OCI-M2 (cell line): Measurements from ENCODE around the gene ZNF142.

Source experiments
- DNase-seq: peaks from one replicate; lab custom pipeline; 2025; ENCODE audit not compliant: unreplicated experiment; lab: John Stamatoyannopoulos, UW

ZNF142 gene

GRCh38 chr2:218659258-218659987 is at the start of gene ZNF142, which contains the start of gene BCS1L:
TSS of gene ZNF142 (minus strand) at chr2:218659623. CDS start at chr2:218656429, 3,194 bp downstream.
TSS of gene BCS1L (plus strand) at chr2:218659683. CDS start at chr2:218660988, 1,305 bp downstream.
- DNase-seq, result peak; percentile 53

DNA sequence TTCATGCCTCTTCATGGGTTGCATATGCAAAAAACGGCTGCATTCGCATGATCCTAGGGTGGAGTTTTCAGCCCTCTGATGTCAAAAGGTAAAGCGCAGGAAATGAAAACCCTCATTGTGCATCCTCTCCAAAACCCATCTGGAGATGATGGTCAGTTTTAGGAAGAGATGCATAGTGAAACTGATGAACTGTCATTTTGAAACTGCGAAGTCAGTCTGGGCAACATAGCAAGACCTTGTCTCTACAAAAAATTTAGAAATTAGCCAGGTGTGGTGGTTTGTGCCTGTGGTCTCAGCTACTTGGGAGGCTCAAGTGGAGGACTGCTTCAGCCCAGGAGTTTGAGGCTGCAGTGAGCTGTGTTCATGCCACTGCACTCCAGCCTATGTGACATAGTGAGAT is 48.7 kb upstream of the ZNF142 start:
- DNase-seq, result no peak

DNA sequence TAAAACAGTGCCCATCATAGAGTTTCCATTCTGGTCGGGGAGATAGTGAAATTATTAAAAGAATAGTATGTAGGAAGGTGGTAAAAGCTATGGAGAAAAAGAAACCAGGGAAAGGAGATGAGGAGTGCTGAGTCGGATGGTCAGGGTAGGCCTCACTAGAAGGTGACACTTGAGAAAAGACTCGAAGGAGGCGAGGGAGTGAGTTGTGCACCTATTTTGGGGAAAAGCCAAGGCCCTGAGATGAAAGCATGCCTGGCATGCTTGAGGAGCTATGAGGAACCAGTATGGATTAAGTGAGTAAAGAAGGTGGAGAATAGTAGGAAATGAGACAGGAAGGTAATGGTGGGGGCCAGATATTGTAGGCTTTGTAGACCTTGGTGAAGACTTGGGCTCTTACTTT is 43.9 kb upstream of the ZNF142 start:
- DNase-seq, result no peak

- DNase-seq, result no peak
Observed at GRCh38 chr2:218701806-218702205, 42.4 kb upstream of the ZNF142 start.

GRCh38 chr2:218698885-218699284 is 39.5 kb upstream of the ZNF142 start:
- DNase-seq, result no peak

DNA sequence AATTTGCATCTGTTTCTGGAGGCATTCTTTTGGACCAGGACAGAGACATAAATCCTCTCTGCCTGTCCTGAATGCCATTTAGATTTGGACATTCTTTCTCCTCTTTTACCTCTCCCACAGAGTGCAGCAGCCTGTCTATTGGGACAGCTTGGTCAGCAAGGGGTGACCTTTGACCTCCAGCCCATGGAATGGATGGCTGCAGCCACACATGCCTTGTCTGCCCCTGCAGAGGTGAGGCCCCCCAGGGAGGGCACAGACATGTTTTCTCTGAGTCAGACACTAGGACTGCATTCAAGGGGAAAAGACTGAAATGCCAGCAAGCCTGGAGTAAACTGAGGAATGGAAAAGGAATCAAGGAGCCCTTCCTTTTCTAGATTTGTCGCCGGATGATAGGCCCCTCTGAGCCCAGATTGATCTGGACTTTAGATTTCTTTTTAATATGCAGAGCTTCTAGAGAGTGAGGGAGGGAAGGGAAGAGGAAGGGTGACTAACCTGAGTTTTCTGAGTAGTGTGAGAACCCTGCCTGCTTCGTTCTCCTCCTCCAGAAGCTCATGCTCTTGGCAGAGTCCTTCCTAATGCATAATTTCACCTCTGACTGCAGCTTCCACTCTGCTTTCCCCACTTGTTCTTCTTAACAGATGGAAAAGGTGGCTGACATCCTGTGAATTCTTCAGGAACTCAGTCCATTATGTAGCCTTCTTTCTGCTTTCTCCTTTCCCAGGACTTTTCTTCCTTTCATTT is 35.2 kb upstream of the ZNF142 start:
- DNase-seq, result no peak

DNA sequence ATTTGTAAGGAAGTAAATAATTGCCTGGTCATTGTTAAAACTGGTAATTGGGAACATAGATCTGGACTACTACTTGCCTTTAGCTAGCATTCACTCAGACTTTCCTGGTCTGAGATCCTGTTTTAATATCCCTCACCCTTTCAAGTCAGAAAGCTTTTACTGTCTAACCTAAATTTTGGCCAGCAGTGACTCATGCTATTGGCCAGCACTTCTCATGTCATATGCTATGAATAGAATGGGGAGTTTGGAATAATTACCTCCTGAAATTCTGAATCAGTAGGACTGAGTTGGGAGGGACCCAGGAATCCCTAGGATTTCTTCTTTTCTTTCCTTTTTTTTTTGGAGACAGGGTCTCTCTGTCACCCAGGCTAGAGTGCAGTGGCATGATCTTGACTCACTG is 31.8 kb upstream of the ZNF142 start:
- DNase-seq, result no peak

- DNase-seq, result peak; percentile 14
Observed at GRCh38 chr2:218687400-218688060, 28.1 kb upstream of the ZNF142 start.

DNA sequence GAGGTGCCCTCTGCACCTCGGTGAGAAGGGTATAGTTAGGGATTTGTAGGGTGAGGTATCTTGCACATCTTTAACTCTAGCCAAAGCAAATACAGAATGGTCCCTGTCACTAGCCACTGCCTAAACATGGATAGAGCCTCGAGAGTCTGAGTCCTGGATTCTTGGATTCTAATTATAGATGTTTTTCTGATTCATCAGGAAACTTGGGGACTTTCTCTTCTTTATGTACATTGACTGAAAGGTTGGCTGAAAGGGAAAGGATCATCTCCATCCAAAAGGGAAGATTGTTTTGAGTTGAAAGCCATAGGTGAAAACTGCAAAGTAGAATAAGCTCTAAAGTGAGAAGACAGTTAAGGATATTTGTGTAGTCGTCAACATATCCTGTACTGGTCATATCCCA is 20.6 kb upstream of the ZNF142 start:
- DNase-seq, result no peak

DNA sequence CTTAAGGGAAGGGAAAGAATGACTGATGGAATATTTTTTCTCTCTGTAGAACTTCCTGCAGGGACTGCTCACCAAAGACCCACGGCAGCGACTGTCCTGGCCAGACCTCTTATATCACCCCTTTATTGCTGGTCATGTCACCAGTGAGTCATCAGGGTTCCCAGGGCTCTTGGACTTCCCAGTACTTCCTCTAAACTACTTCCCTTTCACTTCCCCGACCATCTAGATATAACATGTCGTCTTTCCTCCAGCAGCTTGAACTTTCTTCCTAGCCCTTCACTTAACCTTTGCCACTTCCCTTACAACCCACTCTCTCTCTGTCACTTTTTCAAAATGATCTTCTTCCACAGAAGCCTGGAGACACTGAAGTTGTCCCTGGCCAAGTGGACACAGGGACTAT is 19.7 kb upstream of the ZNF142 start:
- no peak for DNase-seq

DNA sequence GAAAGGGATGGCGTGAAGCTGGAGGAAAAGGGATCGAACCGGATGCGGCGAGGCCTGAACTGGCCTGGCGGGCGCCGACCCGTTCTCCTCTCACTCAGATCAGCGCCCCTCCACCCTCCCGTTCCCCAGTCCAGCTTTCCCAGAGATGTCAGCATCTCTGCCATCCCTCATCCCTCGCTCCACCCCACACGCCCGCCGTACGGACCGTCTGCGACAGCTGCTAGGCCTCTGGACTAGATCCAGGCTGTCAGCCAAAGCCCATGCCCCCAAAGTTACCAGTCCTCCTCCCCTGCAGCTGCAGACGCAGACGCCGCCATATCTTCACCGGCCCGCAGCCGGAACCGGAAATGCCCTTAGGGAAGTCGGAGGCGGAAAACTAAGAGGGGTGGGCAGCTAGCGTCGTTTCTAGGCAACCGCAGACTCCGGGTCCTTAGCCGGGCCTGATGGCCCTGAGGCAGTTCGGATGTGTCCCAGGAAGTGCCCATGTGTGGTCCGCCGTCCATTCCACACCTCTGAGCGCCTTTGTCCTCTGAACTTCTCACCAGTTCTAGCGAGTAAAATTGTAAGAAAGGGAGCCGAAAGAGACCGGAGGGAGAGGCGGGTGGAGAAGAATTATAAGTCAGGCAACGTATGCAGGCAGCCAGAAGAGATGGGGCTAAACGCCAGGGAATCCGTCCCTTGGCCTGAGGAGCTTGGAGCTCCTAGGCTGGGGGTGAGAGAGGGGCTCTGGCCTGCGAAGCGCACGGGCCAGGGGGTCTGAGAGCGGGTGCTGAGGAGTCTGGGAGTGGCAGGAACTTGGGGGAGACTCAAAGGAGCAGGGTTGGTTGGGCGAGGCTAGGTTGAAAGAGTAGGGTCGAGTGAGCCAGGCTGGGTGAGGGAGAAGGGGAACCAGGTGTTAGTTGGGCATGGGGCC is 12.5 kb upstream of the ZNF142 start, which contains the start of the genes RNF25 and STK36:
Gene RNF25, minus strand, starts transcription at position 349 of the 913 bp plus-strand sequence. Its CDS starts 32 bp downstream, at position 317.
Gene STK36, plus strand, starts transcription at position 433 of the 913 bp plus-strand sequence. CDS start 744 bp downstream, outside the sequence.
- peak; percentile 31 for DNase-seq

DNA sequence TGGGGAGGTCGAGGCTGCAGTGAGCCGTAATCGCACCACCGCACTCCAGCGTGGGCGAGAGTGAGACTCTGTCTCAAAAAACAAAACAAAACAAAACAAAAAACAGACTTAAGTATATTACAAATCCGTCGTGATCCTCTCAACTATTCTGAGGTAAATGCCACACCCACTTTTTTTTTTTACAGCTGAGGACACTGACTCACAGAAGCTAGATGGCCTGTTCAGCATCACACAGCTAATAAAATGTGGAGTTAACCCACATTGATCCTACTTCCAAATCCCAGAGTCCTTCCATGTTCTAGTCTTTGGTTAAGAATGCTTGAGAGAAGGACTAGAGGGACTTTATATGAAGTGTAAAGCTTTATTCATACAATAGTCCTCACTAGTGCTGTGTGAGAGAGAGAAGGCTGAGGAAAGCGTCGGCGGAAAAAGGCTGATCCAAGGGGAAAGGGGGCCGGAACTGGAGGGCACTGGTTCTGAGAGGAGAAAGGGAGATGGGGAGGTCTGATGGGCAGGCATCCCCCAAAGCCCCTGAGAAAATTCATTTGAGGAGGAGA is 11.8 kb upstream of the ZNF142 start:
- no peak for DNase-seq

GRCh38 chr2:218664653-218665052 is 5.2 kb upstream of the ZNF142 start:
- DNase-seq, result no peak

DNA sequence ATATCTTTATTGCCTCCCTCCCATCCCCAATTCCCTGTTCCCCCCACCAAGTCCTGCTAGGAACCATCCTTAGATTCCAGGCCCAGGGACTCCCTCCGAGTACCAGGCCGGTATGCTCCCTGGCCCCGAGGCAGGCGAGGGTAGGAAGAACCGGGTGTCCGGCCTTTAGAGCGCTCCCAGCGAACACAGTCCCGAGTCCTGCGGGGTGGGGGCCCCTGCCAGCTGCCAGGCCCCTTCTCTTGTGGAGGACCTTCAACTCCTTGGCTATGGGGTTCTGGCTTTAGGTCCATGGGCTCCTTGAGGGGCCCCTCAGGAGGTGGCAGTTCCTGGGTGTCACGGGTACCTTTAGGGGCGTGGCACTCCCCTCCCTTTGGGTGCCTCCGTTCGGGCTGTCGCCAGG is 4.5 kb upstream of the ZNF142 start:
- no peak for DNase-seq

GRCh38 chr2:218662827-218663226 is 3.4 kb upstream of the ZNF142 start:
- no peak for DNase-seq

GRCh38 chr2:218662377-218662776 is 3.0 kb upstream of the ZNF142 start:
- DNase-seq, result no peak

DNA sequence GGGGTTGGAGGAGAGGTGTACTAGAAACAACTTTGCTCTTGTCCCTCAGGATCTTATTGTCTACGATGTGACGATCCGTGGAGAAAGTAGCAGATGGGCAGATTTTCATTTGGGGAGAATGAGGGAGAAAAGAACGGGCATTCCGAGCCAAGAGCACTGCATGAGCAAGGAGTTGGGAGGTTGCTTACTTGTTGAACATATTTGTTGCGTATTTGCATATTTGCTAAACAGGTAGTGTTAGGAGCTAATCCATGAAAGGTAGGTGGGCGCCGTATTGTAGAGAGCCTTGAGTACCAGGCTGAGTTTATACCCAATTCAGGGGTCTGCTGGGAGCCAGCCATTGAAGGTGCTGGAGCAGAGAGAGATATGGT is 550 bp upstream of the ZNF142 start:
- no peak for DNase-seq

DNA sequence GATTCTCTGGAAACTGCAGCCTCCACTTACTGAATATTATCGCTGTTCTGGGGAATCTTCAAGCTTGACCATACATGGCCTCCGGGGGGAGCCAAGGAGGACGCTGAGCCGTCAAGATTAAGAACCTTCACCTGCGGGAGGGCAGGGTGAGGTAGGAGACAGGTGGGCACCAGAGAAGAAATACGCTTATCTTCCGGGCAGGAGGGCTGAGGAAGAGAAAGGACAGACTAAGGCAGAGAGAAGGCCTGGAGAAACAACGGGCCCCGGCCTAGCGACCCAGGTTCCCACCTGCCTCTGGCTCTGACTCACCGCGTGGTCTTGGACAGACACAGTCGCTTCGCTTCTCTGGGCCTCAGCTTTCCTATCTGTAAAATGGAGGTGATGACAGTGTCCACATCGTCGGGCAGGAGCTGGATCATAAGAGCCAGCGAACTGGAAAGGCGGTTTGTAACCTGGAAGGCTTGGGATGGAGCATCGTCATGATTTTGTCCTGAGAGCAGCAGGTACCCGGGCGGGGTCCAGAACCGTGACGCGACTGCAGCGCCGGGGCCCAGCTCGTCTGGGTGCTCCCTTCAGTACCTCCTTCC is 659 bp downstream of the ZNF142 start:
- DNase-seq, result no peak

DNA sequence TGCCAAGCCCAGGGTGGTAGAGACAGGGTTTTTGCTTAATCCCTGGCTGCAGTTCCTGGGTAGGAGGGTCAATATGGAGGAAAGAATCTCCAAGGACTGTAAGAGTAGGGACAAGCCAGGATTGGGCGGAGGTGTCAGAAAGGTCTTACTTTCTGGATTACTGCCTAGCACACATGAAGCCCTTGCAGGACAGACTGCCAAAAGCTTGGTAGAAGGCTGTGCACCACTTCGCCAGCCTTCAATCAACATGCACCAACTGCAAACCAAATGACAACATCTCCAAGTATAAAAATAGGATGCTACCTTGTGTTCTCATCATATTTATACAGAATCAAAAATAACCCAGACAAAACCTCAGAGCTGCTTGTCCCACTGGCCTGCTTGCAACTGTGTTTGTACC is 3.7 kb downstream of the ZNF142 start:
- DNase-seq, result no peak

GRCh38 chr2:218648787-218649100 is 10.7 kb downstream of the ZNF142 start:
- no peak for DNase-seq
